ENCODE data around the gene DNAAF8.
"Not testable (repeated sequence)": the region's sequence is repeated elsewhere in the genome, so short reads cannot be mapped to it uniquely, and the experiment has no call there.

Gene DNAAF8

DNA sequence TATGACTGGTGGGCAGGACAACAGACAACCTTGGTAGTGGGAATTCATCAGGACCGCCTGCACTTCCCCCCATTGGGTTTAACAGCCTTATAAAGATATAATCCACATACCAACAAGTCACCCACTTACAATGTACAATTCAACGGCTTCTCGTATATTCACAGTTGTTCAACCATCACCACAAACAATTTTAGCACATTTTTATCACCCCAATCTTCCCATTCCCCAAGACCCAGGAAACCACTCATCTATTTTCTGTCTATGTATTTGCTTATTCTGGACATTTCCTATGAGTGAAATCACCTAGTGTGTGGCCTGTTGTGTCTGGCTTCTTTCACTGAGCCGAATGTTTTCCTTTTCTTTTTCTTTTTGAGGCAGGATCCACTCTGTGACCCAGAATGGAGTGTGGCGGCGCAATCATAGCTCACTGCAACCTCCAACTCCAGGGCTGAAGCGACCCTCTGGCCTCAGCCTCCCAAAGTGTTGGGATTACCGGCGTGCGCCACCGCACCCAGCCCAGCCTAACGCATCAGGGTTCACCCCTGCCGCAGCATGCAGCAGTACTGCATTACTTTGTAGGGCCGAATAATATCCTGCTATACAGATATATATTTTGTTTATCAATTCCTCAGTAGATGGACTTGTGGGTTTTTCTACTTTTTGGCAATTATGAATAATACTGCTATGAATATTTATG lies 11.1 kb upstream of the DNAAF8 start:
- DNase-seq (ENCODE audit: insufficient read length, low spot score) = no peak
- FAIRE-seq = no peak
- TF ChIP-seq POLR2A (IDR thresholded peaks at IDR 0.05; ENCODE audit: low read depth, low read length) = no peak

DNA sequence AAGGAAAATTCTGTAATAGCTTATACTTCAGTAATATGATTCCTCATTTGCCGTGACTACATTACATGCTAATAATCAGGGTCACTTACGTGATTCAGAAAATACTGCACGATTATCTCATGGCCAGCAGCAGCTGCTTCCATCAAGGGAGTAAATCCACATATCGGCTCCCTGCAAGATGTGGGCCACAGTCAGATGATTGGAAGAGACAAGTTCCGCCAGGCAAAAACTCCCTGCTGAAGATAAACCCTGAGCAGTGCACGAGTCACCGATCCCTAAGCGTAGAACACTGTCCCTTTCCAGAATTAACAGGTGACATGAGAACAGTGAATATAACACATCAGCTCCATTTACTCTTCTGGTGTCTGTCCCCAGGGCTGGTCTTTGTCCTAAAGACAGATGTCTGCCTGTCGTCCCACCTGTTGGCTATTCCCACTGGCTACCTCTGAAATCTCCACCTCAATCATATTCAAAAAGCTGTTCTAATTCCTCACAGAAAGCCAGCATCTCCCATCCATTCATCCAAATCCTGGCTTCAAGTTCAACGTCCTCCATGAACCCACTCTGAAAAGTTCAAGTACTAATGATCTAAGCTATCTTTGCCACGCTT lies 9.6 kb upstream of the DNAAF8 start:
- TF ChIP-seq POLR2A (IDR thresholded peaks at IDR 0.05; ENCODE audit: low read depth, low read length) = no peak
- FAIRE-seq = no peak
- DNase-seq (ENCODE audit: insufficient read length, low spot score) = no peak

- TF ChIP-seq POLR2A (IDR thresholded peaks at IDR 0.05; ENCODE audit: low read depth, low read length) = no peak
- no peak for DNase-seq (ENCODE audit: insufficient read length, low spot score)
- FAIRE-seq = no peak
These were observed 7.7 kb upstream of the DNAAF8 start for GRCh38 chr16:4726616-4727015.

DNA sequence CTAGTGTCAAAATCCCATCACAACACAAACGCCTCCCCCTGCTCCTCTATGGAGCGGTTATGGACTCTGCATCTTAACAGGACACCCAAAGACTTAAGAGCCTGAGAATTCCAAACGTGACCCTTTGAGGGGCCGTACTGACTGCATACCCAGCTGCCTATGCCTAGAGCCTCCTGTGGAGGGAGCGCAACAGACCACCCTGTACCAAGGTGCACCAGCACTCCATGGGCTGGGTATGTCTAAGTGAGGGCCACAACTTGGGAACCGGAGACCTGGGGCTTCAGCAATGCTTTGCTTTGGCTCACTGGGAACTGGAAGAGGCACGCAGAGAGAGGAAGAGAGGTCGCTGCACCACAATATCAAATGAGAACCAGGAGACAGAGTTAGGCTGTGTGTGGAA lies 5.7 kb upstream of the DNAAF8 start:
- DNase-seq (ENCODE audit: insufficient read length, low spot score) (no peak), FAIRE-seq (no peak)
- no peak for TF ChIP-seq POLR2A (IDR thresholded peaks at IDR 0.05; ENCODE audit: low read depth, low read length)

DNA sequence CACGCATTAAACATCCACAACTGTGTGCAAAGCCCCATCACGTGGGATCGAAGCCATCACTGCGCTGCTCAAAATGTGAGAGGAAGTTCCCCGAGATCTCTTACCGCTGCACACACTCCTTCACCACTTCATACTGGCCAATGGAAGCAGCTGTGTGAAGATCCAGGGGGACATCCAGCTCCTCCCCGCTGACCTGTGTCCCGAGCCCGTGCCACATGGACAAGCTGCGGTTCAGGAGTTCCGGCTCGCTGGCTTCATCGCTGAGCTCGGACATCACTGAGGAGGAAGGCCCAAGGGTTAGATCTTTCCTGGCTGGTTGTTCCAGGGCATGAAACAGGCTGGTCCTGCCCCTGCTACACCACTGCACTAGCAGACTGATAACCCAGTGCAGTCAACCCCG lies 4.5 kb upstream of the DNAAF8 start:
- no peak for FAIRE-seq
- no peak for DNase-seq (ENCODE audit: insufficient read length, low spot score)
- TF ChIP-seq POLR2A (IDR thresholded peaks at IDR 0.05; ENCODE audit: low read depth, low read length) = no peak

DNA sequence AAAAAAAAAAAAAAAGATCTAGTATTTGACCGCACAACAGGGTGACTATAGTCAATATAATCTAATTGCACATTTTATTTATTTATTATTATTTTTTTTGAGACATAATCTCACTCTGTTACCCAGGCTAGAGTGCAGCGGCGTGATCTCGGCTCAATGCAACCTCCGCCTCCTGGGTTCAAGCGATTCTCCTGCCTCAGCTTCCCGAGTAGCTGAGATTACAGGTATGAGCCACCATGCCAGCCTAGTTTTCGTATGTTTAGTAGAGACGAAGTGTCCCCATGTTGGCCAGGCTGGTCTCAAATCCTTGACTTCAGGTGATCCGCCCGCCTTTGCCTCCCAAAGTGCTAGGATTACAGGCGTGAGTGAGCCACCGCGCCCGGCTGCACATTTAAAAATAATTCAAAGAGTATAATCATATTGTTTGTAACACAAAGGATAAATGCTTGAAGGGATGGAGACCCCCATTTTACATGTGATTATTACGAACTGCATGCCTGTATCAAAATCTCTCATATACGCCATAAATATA lies 1.1 kb upstream of the DNAAF8 start:
- DNase-seq (ENCODE audit: insufficient read length, low spot score) (no peak), FAIRE-seq (no peak)
- TF ChIP-seq POLR2A (IDR thresholded peaks at IDR 0.05; ENCODE audit: low read depth, low read length) = no peak

- FAIRE-seq = no peak
- no peak for DNase-seq (ENCODE audit: insufficient read length, low spot score)
- TF ChIP-seq POLR2A (IDR thresholded peaks at IDR 0.05; ENCODE audit: low read depth, low read length) = no peak
These were observed 632 bp upstream of the DNAAF8 start for GRCh38 chr16:4733747-4734062.

- TF ChIP-seq POLR2A (IDR thresholded peaks at IDR 0.05; ENCODE audit: low read depth, low read length) = peak; percentile 60
- no peak for FAIRE-seq
- DNase-seq (ENCODE audit: insufficient read length, low spot score) = peak; percentile 93
These were observed 596 bp downstream of the DNAAF8 start for GRCh38 chr16:4734730-4735535.

- no peak for TF ChIP-seq POLR2A (IDR thresholded peaks at IDR 0.05; ENCODE audit: low read depth, low read length)
- no peak for DNase-seq (ENCODE audit: insufficient read length, low spot score)
- FAIRE-seq = no peak
These were observed 2.2 kb downstream of the DNAAF8 start for GRCh38 chr16:4736546-4736945.

GRCh38 chr16:4737545-4737944 lies 3.2 kb downstream of the DNAAF8 start:
- DNase-seq (ENCODE audit: insufficient read length, low spot score) = no peak
- FAIRE-seq = no peak
- no peak for TF ChIP-seq POLR2A (IDR thresholded peaks at IDR 0.05; ENCODE audit: low read depth, low read length)

GRCh38 chr16:4738370-4738769 lies 4.0 kb downstream of the DNAAF8 start:
- not testable (repeated sequence) for FAIRE-seq; DNase-seq (ENCODE audit: insufficient read length, low spot score)

DNA sequence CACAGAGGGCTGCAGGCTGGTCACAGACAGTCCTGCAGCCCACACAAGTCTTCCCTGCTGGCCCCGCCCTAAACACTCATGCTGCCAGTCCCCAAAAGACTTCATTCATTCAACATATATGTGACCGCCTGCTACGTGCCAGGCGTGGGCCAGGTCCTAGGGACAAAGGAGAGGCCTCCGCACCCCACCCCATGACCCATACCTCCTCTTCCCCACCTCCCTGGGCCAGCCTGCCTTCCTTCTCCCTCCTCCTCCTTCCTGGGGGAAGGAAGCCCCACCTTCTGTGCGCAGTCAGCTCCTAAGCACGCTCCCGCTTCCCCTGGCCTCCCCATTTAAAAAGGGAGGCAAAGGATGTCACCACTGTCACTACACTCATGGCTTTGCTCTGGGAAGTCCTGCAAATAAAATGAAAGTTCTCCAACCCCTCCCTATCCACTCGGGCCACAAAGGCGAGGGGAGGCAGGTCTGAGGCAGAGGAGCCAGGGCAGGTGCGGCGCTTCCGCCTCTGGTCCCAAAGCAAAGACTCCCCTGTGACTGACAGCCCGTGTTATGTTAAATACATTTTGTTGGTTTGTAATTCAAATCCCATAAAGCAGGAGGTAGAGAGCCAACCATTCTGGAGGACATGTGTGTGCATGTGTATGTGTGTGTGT lies 9.0 kb downstream of the DNAAF8 start:
- FAIRE-seq = no peak
- TF ChIP-seq POLR2A (IDR thresholded peaks at IDR 0.05; ENCODE audit: low read depth, low read length) = no peak
- DNase-seq (ENCODE audit: insufficient read length, low spot score) = no peak

DNA sequence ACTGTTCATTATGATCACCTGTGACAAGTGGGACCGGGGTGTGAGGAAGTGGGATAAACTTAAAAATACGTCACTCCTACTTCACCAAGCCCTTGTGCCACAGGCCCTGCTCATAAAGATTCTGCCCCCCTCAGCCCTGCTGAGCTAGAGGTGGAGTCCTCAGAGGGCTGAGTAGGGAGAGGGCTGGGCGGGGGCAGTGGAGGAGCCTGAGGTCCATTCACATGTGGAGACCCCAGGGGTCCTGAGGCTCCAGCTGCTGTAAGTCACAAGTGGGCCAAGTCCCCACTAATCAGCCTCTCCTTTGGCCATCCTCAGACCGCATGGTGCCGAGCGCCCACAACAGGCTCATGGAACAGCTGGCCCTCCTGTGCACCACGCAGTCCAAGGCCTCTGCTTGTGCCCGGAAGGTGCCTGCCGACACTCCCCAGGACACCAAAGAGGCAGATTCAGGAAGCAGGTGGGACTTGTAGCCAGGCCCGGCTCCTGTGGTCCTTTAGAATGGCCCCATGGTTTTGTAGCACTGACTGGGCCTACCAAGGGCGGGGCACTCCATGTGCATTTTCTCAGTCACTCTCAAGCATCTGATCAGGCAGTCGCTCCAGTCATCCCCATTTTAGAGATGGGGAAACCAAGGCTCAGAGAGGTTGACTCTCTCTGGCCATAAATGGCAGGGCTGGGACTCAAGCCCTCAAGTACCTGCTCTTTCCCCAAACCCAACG lies 10.4 kb downstream of the DNAAF8 start:
- TF ChIP-seq POLR2A (IDR thresholded peaks at IDR 0.05; ENCODE audit: low read depth, low read length) = no peak
- no peak for DNase-seq (ENCODE audit: insufficient read length, low spot score)
- FAIRE-seq = no peak

- DNase-seq (ENCODE audit: insufficient read length, low spot score) (no peak), FAIRE-seq (no peak)
- TF ChIP-seq POLR2A (IDR thresholded peaks at IDR 0.05; ENCODE audit: low read depth, low read length) = no peak
These were observed 10.9 kb downstream of the DNAAF8 start for GRCh38 chr16:4745274-4745569.
